Ascending aorta (tissue), 2 donors: ENCODE data around the gene STIM2. TPM values are rescaled to one million over a fixed set of nuclear protein-coding genes. Genes with fewer than 3 reads are reported as not detected.

Source experiments
- DNase-seq, 2 donors: peaks; one replicate each; pipeline ENCODE4 v3.0.0-alpha.2; 2019; ENCODE audit warnings: low spot score in 2 of 2
- H3K27ac ChIP-seq, 2 donors: fragments of 200-600 bp; sonication (generic); one replicate each; pipeline ENCODE4 v1.5.1; 2016 to 2017; ENCODE audit warnings: mild to moderate bottlenecking in 1 of 2
- H3K27me3 ChIP-seq: fragments of 200-600 bp; sonication (generic); one replicate; pipeline ENCODE4 v1.5.1; 2017
- H3K36me3 ChIP-seq, 2 donors: fragments of 200-600 bp; sonication (generic); one replicate each; pipeline ENCODE4 v1.5.1; 2016
- H3K4me1 ChIP-seq, 2 donors: fragments of 200-600 bp; sonication (generic); one replicate each; pipeline ENCODE4 v1.5.1; 2016 to 2017; ENCODE audit warnings: mild to moderate bottlenecking in 1 of 2
- H3K4me3 ChIP-seq, 2 donors: fragments of 200-600 bp; sonication (generic); one replicate each; pipeline ENCODE4 v1.5.1; 2016 to 2017; ENCODE audit warnings: mild to moderate bottlenecking in 1 of 2
- H3K9me3 ChIP-seq, 2 donors: fragments of 200-600 bp; sonication (generic); one replicate each; pipeline ENCODE4 v1.5.1; 2016
- CTCF ChIP-seq, 3 experiments: fragments of 200-600 bp in 2 of 3; fragments of 450-650 bp in 1 of 3; sonication (generic) in 2 of 3; IDR thresholded peaks; one replicate each; pipeline ENCODE4 v1.5.1; 2016 to 2019; ENCODE audit warnings: antibody characterized with exemption in 3 of 3, mild to moderate bottlenecking in 1 of 3, moderate library complexity in 1 of 3
- intact Hi-C: fragments of 100-400 bp; cut with DNase I; formaldehyde crosslinking; loops from one replicate; pipeline ENCODE4 v1.15.1; 2023
- total RNA-seq: library from RNA; depleted of rRNA; stranded (reverse); fragments of >200 nt; gene quantifications from one replicate; pipeline ENCODE4 v1.1.0, GENCODE V29; 2016

The STIM2 gene
- total RNA-seq, 1 donor from 2014 or later: 17.2 TPM

GRCh38 chr4:26947318-26947717 lies 86.7 kb downstream of the STIM2 start:
- Histone ChIP-seq H3K27ac (no peak overlapping the region), H3K4me3 (no peak overlapping the region), H3K4me1 (no peaks in the 10 kb centered on the region), H3K27me3 (no peaks in the 10 kb centered on the region), H3K9me3 (peaks cover 0 to 8% of the 10 kb centered on the region in 2 donors), H3K36me3 (no peaks in the 10 kb centered on the region)
- no peak for DNase-seq
- intact Hi-C loops: no loop called here
- TF ChIP-seq CTCF (IDR thresholded peaks at IDR 0.05): no peak

- H3K4me3 ChIP-seq: no peak overlapping the region
- no peak for DNase-seq
- H3K9me3 ChIP-seq: peaks cover 0 to 8% of the 10 kb centered on the region in 2 donors
- H3K36me3 ChIP-seq: no peaks in the 10 kb centered on the region
- intact Hi-C loops: no loop called here
- no peak for TF ChIP-seq CTCF (IDR thresholded peaks at IDR 0.05)
- H3K27me3 ChIP-seq: no peaks in the 10 kb centered on the region
- H3K27ac ChIP-seq: no peak overlapping the region
- H3K4me1 ChIP-seq: no peaks in the 10 kb centered on the region
These were observed 89.8 kb downstream of the STIM2 start for GRCh38 chr4:26950446-26950845.

- intact Hi-C loops: no loop called here
- no peak for DNase-seq
- Histone ChIP-seq H3K4me3 (no peak overlapping the region), H3K36me3 (no peaks in the 10 kb centered on the region), H3K27me3 (no peaks in the 10 kb centered on the region), H3K27ac (no peak overlapping the region), H3K4me1 (no peaks in the 10 kb centered on the region), H3K9me3 (peaks cover 0 to 8% of the 10 kb centered on the region in 2 donors)
- no peak for TF ChIP-seq CTCF (IDR thresholded peaks at IDR 0.05)
These were observed 92.2 kb downstream of the STIM2 start for GRCh38 chr4:26952891-26953290.

GRCh38 chr4:26953366-26953765 lies 92.7 kb downstream of the STIM2 start:
- H3K9me3 ChIP-seq: peaks cover 0 to 8% of the 10 kb centered on the region in 2 donors
- no peaks in the 10 kb centered on the region for H3K4me1 ChIP-seq
- intact Hi-C loops: no loop called here
- H3K27ac ChIP-seq: no peak overlapping the region
- no peaks in the 10 kb centered on the region for H3K36me3 ChIP-seq
- DNase-seq: no peak
- no peak for TF ChIP-seq CTCF (IDR thresholded peaks at IDR 0.05)
- no peak overlapping the region for H3K4me3 ChIP-seq
- no peaks in the 10 kb centered on the region for H3K27me3 ChIP-seq

GRCh38 chr4:26953770-26954423 lies 93.3 kb downstream of the STIM2 start:
- peaks cover 0 to 8% of the 10 kb centered on the region in 2 donors for H3K9me3 ChIP-seq
- H3K27me3 ChIP-seq: no peaks in the 10 kb centered on the region
- H3K4me3 ChIP-seq: no peak overlapping the region
- intact Hi-C loops: no loop called here
- H3K27ac ChIP-seq: no peak overlapping the region
- no peaks in the 10 kb centered on the region for H3K36me3 ChIP-seq
- TF ChIP-seq CTCF (IDR thresholded peaks at IDR 0.05): no peak
- DNase-seq: no peak
- no peaks in the 10 kb centered on the region for H3K4me1 ChIP-seq

GRCh38 chr4:26955241-26955640 lies 94.6 kb downstream of the STIM2 start:
- H3K27me3 ChIP-seq: no peaks in the 10 kb centered on the region
- intact Hi-C loops: no loop called here
- H3K27ac ChIP-seq: no peak overlapping the region
- DNase-seq: no peak
- peaks cover 0 to 3% of the 10 kb centered on the region in 2 donors for H3K9me3 ChIP-seq
- no peak overlapping the region for H3K4me3 ChIP-seq
- TF ChIP-seq CTCF (IDR thresholded peaks at IDR 0.05): no peak
- H3K4me1 ChIP-seq: no peaks in the 10 kb centered on the region
- no peaks in the 10 kb centered on the region for H3K36me3 ChIP-seq
